Measurements from ENCODE around the gene MFAP3.
"Not testable (repeated sequence)": the region's sequence is repeated elsewhere in the genome, so short reads cannot be mapped to it uniquely, and the experiment has no call there.

Gene MFAP3

GRCh38 chr5:154038707-154039457 is at the start of gene MFAP3, which contains the start of gene FAM114A2:
MFAP3 (plus strand) TSS chr5:154038967; CDS start chr5:154049723, 10,756 bp downstream.
FAM114A2 (minus strand) TSS chr5:154038910; CDS start chr5:154034953, 3,957 bp downstream.
- DNase-seq (ENCODE audit: low read depth, low spot score) = peak; percentile 34
- H3K27ac ChIP-seq = peak within 1 kb of the TSS; percentile 78

- no peak overlapping the region for H3K27ac ChIP-seq
Measured at GRCh38 chr5:153991168-153991567, 47.6 kb upstream of the MFAP3 start.

GRCh38 chr5:153998010-153998409 is 40.8 kb upstream of the MFAP3 start:
- no peak overlapping the region for H3K27ac ChIP-seq
- no peak for DNase-seq (ENCODE audit: low read depth, low spot score)

More at GRCh38 chr5:153991168-153991567, 47.6 kb upstream of the MFAP3 start:
- no peak for DNase-seq (ENCODE audit: low read depth, low spot score)

GRCh38 chr5:153998768-153999167 is 40.0 kb upstream of the MFAP3 start:
- H3K27ac ChIP-seq = no peak overlapping the region
- no peak for DNase-seq (ENCODE audit: low read depth, low spot score)

- no peak for DNase-seq (ENCODE audit: low read depth, low spot score)
- no peak overlapping the region for H3K27ac ChIP-seq
Measured at GRCh38 chr5:153999995-154000394, 38.8 kb upstream of the MFAP3 start.

- DNase-seq (ENCODE audit: low read depth, low spot score) = no peak
- no peak overlapping the region for H3K27ac ChIP-seq
Measured at GRCh38 chr5:154000703-154001102, 38.1 kb upstream of the MFAP3 start.

- no peak for DNase-seq (ENCODE audit: low read depth, low spot score)
- H3K27ac ChIP-seq = no peak overlapping the region
Measured at GRCh38 chr5:154002093-154002492, 36.7 kb upstream of the MFAP3 start.

- no peak for DNase-seq (ENCODE audit: low read depth, low spot score)
- H3K27ac ChIP-seq = no peak overlapping the region
Measured at GRCh38 chr5:154002511-154003020, 36.2 kb upstream of the MFAP3 start.

GRCh38 chr5:154005648-154006047 is 33.1 kb upstream of the MFAP3 start:
- H3K27ac ChIP-seq = no peak overlapping the region
- no peak for DNase-seq (ENCODE audit: low read depth, low spot score)

- no peak overlapping the region for H3K27ac ChIP-seq
- DNase-seq (ENCODE audit: low read depth, low spot score) = no peak
Measured at GRCh38 chr5:154010660-154011059, 28.1 kb upstream of the MFAP3 start.

- DNase-seq (ENCODE audit: low read depth, low spot score) = no peak
- H3K27ac ChIP-seq = no peak overlapping the region
Measured at GRCh38 chr5:154015071-154015693, 23.6 kb upstream of the MFAP3 start.

GRCh38 chr5:154018919-154019318 is 19.8 kb upstream of the MFAP3 start:
- H3K27ac ChIP-seq; DNase-seq (ENCODE audit: low read depth, low spot score): not testable (repeated sequence)

GRCh38 chr5:154025951-154026350 is 12.8 kb upstream of the MFAP3 start:
- DNase-seq (ENCODE audit: low read depth, low spot score) = no peak
- no peak overlapping the region for H3K27ac ChIP-seq

- no peak overlapping the region for H3K27ac ChIP-seq
- DNase-seq (ENCODE audit: low read depth, low spot score) = no peak
Measured at GRCh38 chr5:154031937-154032489, 6.8 kb upstream of the MFAP3 start.

GRCh38 chr5:154034944-154035343 is 3.8 kb upstream of the MFAP3 start:
- no peak overlapping the region for H3K27ac ChIP-seq
- DNase-seq (ENCODE audit: low read depth, low spot score) = no peak

- H3K27ac ChIP-seq = peak overlapping the region; percentile 78
- DNase-seq (ENCODE audit: low read depth, low spot score) = no peak
Measured at GRCh38 chr5:154038261-154038706, 483 bp upstream of the MFAP3 start.

- DNase-seq (ENCODE audit: low read depth, low spot score) = no peak
- H3K27ac ChIP-seq = peak overlapping the region; percentile 78
Measured at GRCh38 chr5:154039458-154039829, 677 bp downstream of the MFAP3 start.

GRCh38 chr5:154042766-154043165 is 4.0 kb downstream of the MFAP3 start:
- no peak overlapping the region for H3K27ac ChIP-seq
- no peak for DNase-seq (ENCODE audit: low read depth, low spot score)

GRCh38 chr5:154044099-154044498 is 5.3 kb downstream of the MFAP3 start:
- DNase-seq (ENCODE audit: low read depth, low spot score) = no peak
- no peak overlapping the region for H3K27ac ChIP-seq

- DNase-seq (ENCODE audit: low read depth, low spot score) = no peak
- H3K27ac ChIP-seq = no peak overlapping the region
Measured at GRCh38 chr5:154044581-154044980, 5.8 kb downstream of the MFAP3 start.

- no peak overlapping the region for H3K27ac ChIP-seq
- DNase-seq (ENCODE audit: low read depth, low spot score) = no peak
Measured at GRCh38 chr5:154046486-154046885, 7.7 kb downstream of the MFAP3 start.
